ENCODE measurements around the gene OTX1. TPM values are rescaled to one million over a fixed set of nuclear protein-coding genes. Genes with fewer than 3 reads are reported as not detected.
A peak's percentile ranks its signal among the peaks of the same experiment; 100 is the strongest.

The OTX1 gene
- total RNA-seq, 3 donors from 2014 or later (not counting 1 experiment from before 2014, with no cell fraction given): not detected

DNA sequence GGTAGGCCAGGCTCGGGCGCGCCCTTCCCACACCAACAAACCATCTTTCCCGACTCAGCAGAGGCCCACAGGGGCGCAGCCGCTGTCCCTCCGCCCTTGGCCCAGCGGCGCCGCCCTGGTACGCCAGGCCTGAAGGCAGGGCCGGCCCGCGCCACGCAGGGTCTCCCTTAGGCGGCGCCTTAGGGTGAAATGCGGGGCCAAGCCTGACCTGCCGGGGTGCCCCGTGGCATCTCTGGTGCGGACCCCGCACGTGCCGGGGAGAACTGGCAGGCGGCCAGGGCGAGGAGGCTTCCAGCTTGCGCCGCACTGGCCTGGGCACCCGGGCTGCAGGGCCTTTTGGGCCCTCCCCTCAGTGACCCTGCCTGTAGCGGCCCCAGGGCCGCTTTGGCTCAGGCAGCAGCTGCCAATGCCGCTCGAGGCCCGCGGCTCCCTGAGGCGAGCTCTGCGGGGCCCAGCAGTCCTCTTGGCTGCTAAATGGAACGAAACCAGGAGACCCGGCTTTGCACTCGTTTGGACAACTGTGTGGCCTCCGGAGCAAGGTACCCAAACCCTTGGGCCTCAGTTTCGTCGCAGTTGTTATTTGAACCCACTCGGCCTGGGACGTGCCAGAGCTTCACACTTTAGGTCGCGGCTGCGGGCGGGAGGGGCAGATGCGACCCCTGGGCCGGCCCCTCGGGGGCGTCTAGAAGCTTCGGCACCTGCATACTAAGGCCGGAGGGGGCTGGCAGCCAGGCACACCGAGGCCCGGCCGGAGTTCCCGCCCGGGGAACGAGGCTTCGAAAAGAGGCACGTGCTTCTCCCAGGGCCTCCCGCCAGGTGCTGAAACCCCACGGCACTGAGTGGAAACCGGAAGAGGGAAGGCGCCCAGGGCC is 8.5 kb downstream of the OTX1 start:
- peaks cover 50% of the 10 kb centered on the region for H3K4me1 ChIP-seq (ENCODE audit: control insufficient read depth, insufficient read depth, low read length)
- Mint-ChIP-seq H3K4me1 (peaks cover 31 to 40% of the 10 kb centered on the region in 2 donors), H3K27me3 (ENCODE audit: low read depth in 2 of 2) (peaks cover 65 to 78% of the 10 kb centered on the region in 2 donors), H3K36me3 (no peaks in the 10 kb centered on the region), H3K4me3 (peak overlapping the region; percentile 21), H3K9me3 (peaks cover 0 to 3% of the 10 kb centered on the region in 2 donors), H3K27ac (no peak overlapping the region)
- no peak overlapping the region for H3K27ac ChIP-seq (ENCODE audit: low read length)
- peak in 1 of 2 donors; percentile 3 for DNase-seq
- H3K9me3 ChIP-seq (ENCODE audit: control insufficient read depth, insufficient read depth, low read length): no peaks in the 10 kb centered on the region
- no peaks in the 10 kb centered on the region for H3K36me3 ChIP-seq (ENCODE audit: control insufficient read depth, insufficient read depth, low read length)
- peak in 2 of 3 donors; percentile 17 to 37 for ATAC-seq
- TF ChIP-seq, protein P1, sequence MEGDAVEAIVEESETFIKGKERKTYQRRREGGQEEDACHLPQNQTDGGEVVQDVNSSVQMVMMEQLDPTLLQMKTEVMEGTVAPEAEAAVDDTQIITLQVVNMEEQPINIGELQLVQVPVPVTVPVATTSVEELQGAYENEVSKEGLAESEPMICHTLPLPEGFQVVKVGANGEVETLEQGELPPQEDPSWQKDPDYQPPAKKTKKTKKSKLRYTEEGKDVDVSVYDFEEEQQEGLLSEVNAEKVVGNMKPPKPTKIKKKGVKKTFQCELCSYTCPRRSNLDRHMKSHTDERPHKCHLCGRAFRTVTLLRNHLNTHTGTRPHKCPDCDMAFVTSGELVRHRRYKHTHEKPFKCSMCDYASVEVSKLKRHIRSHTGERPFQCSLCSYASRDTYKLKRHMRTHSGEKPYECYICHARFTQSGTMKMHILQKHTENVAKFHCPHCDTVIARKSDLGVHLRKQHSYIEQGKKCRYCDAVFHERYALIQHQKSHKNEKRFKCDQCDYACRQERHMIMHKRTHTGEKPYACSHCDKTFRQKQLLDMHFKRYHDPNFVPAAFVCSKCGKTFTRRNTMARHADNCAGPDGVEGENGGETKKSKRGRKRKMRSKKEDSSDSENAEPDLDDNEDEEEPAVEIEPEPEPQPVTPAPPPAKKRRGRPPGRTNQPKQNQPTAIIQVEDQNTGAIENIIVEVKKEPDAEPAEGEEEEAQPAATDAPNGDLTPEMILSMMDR (IDR thresholded peaks at IDR 0.05): no peak
- H3K27me3 ChIP-seq (ENCODE audit: control insufficient read depth, insufficient read depth, low read length): peaks cover 73% of the 10 kb centered on the region
- intact Hi-C loops (cut with micrococcal nuclease): no loop called here
- WGBS (ENCODE audit: insufficient coverage): 9% methylated on average over 67 of the region's 67 CpGs
- H3K4me3 ChIP-seq (ENCODE audit: low read length): no peak overlapping the region

DNA sequence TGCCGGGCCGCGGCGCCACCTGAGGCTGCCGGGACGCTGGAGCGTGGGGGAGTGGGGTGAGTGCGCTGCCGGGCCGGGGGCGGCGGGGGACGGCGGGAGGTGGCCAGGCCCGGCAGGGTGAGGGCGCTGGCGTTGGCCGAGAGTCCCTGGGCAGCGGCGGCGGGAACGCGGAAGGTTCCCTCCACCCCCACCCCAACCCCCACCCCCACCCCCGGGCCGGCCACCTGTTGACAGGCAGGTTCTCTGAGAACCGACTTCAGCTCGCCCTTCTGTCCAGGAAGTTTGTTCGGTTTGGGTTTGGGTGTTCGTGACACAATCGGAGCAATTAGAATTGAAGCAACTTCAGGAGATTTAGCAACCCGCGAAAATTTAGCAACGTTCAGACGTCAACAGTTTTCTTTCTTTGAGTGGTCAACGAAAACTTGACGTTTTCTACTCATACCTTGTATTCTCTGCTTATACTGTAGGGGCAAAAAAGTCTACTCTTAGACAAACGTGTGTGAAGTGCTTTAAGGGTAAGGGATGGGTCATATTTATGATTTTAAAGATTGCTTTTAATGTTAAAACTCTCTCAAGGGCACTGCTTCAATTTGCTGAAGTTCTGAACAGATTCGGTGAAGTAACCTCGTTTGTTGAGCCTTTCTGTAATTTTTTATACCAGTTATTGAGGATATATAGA is 9.3 kb downstream of the OTX1 start:
- TF ChIP-seq, protein P1 (IDR thresholded peaks at IDR 0.05): no peak
- Histone ChIP-seq H3K9me3 (ENCODE audit: control insufficient read depth, insufficient read depth, low read length) (no peaks in the 10 kb centered on the region), H3K4me3 (ENCODE audit: low read length) (no peak overlapping the region), H3K36me3 (ENCODE audit: control insufficient read depth, insufficient read depth, low read length) (no peaks in the 10 kb centered on the region), H3K27ac (ENCODE audit: low read length) (no peak overlapping the region), H3K27me3 (ENCODE audit: control insufficient read depth, insufficient read depth, low read length) (peaks cover 69% of the 10 kb centered on the region), H3K4me1 (ENCODE audit: control insufficient read depth, insufficient read depth, low read length) (peaks cover 42% of the 10 kb centered on the region)
- H3K27me3 Mint-ChIP-seq (ENCODE audit: low read depth in 2 of 2): peaks cover 57 to 78% of the 10 kb centered on the region in 2 donors
- H3K4me3 Mint-ChIP-seq: peak overlapping the region; percentile 75
- H3K36me3 Mint-ChIP-seq: no peaks in the 10 kb centered on the region
- ATAC-seq (peak in 1 of 3 donors; percentile 24), DNase-seq (peak in 1 of 2 donors; percentile 7)
- intact Hi-C loops (cut with micrococcal nuclease): no loop called here
- peaks cover 24 to 32% of the 10 kb centered on the region in 2 donors for H3K4me1 Mint-ChIP-seq
- no peak overlapping the region for H3K27ac Mint-ChIP-seq
- peaks cover 0 to 3% of the 10 kb centered on the region in 2 donors for H3K9me3 Mint-ChIP-seq
- WGBS (ENCODE audit: insufficient coverage): 5% methylated on average over 22 of the region's 39 CpGs

DNA sequence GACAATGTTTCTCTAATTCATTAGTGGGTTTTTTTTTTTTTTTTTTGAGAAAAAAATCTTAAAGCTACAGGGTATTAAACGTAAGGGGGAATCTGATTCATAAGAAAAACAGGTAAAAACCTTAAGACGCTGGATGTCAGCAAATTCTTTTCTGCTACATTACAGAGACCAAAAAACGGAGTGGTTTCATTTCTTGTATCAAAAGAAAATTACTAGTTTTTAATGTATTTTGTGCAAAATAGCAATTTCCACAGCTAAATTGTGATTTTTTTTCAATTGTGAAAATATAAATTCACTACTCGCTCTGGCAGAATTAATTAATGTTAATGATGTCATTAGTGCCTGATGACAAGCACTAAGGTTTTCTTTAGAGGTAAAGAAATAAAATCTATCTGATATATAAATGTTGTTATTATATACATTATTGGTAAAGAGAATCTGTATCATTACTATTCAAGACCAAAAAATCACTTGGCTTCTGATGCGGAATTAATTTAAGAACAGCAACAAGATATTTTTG is 9.9 kb downstream of the OTX1 start:
- H3K4me3 Mint-ChIP-seq: no peak overlapping the region
- no peaks in the 10 kb centered on the region for H3K9me3 ChIP-seq (ENCODE audit: control insufficient read depth, insufficient read depth, low read length)
- H3K4me3 ChIP-seq (ENCODE audit: low read length): no peak overlapping the region
- H3K27ac ChIP-seq (ENCODE audit: low read length): no peak overlapping the region
- H3K27ac Mint-ChIP-seq: no peak overlapping the region
- TF ChIP-seq, protein P1 (IDR thresholded peaks at IDR 0.05): no peak
- H3K27me3 ChIP-seq (ENCODE audit: control insufficient read depth, insufficient read depth, low read length): peaks cover 69% of the 10 kb centered on the region
- H3K4me1 ChIP-seq (ENCODE audit: control insufficient read depth, insufficient read depth, low read length): peaks cover 36% of the 10 kb centered on the region
- no peak for ATAC-seq
- intact Hi-C loops (cut with micrococcal nuclease): no loop called here
- peaks cover 55 to 76% of the 10 kb centered on the region in 2 donors for H3K27me3 Mint-ChIP-seq (ENCODE audit: low read depth in 2 of 2)
- DNase-seq: no peak
- WGBS (ENCODE audit: insufficient coverage): 33% methylated on average over 1 of the region's 5 CpGs
- H3K36me3 Mint-ChIP-seq: no peaks in the 10 kb centered on the region
- H3K4me1 Mint-ChIP-seq: peaks cover 21 to 30% of the 10 kb centered on the region in 2 donors
- peaks cover 0 to 3% of the 10 kb centered on the region in 2 donors for H3K9me3 Mint-ChIP-seq
- no peaks in the 10 kb centered on the region for H3K36me3 ChIP-seq (ENCODE audit: control insufficient read depth, insufficient read depth, low read length)
